GM12892 (cell line): Measurements from ENCODE around the gene ZMYND10.

Source experiments
- POLR2A ChIP-seq: IDR thresholded peaks from 2 replicates; pipeline ENCODE4 v1.6.1; 2011; ENCODE audit warnings: low read depth, low read length, control low read depth
- POLR2AphosphoS5 ChIP-seq: IDR thresholded peaks from 2 replicates; pipeline ENCODE4 v1.6.1; 2011; ENCODE audit warnings: low read depth, low read length, control low read depth
- TAF1 ChIP-seq: IDR thresholded peaks from 2 replicates; pipeline ENCODE4 v1.6.1; 2011; ENCODE audit warnings: low read depth, mild to moderate bottlenecking, control low read depth, low read length, borderline replicate concordance

DNA sequence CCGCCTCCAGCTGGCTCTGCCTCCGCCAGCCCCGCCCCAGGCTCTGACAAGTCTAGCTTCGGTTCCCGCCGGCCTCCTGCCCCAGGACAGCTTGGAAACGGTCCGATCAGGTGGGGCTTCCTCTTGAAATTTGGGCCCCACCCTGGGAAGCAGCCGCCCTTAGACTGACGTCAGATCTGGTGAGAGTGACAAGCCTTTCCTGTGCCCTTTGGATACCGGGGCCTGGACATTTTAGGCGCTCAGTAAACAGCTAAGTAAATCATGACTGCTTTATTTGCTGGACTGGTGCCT, 45.9 kb downstream of the ZMYND10 start:
- no peak for TF ChIP-seq POLR2A
- no peak for TF ChIP-seq TAF1
- TF ChIP-seq POLR2AphosphoS5 = no peak
